Sigmoid colon (tissue), 7 donors: ENCODE results near the gene SYCP1. TPM values are rescaled to one million over a fixed set of nuclear protein-coding genes. Genes with fewer than 3 reads are reported as not detected.

Experiments used
- DNase-seq: peaks from one replicate; pipeline ENCODE4 v3.0.0-alpha.2; 2019
- H3K27ac ChIP-seq, 4 donors: fragments of 200-600 bp; sonication (generic); one replicate each; pipeline ENCODE4 v1.5.1; 2016 to 2019; ENCODE audit warnings: mild to moderate bottlenecking in 1 of 4
- H3K27me3 ChIP-seq, 3 donors: fragments of 200-600 bp; sonication (generic); one replicate each; pipeline ENCODE4 v1.5.1; 2019; ENCODE audit warnings: mild to moderate bottlenecking in 1 of 3
- H3K36me3 ChIP-seq, 4 donors: fragments of 200-600 bp; sonication (generic); one replicate each; pipeline ENCODE4 v1.5.1; 2016 to 2019
- H3K4me1 ChIP-seq, 4 donors: fragments of 200-600 bp; sonication (generic); one replicate each; pipeline ENCODE4 v1.5.1; 2017 to 2019
- H3K4me3 ChIP-seq, 4 donors: fragments of 200-600 bp; sonication (generic); one replicate each; pipeline ENCODE4 v1.5.1; 2017 to 2019; ENCODE audit warnings: mild to moderate bottlenecking in 2 of 4, moderate library complexity in 1 of 4
- H3K9me3 ChIP-seq, 4 donors: fragments of 200-600 bp in 3 of 4; sonication (generic) in 3 of 4; one replicate each; pipeline versions ENCODE4 v1.5.1 to v1.6.1; 2013 to 2019
- EP300 ChIP-seq, 4 donors: sonication (generic); formaldehyde crosslinking; IDR thresholded peaks; one replicate each; pipeline ENCODE4 v1.6.1; 2017; ENCODE audit warnings: antibody characterized with exemption in 4 of 4
- POLR2A ChIP-seq, 2 donors: fragments of 450-650 bp; IDR thresholded peaks; one replicate each; pipeline ENCODE4 v1.6.1; 2016; ENCODE audit warnings: antibody characterized with exemption in 2 of 2, mild to moderate bottlenecking in 2 of 2, moderate library complexity in 2 of 2
- POLR2AphosphoS5 ChIP-seq, 4 donors: sonication (generic); formaldehyde crosslinking; IDR thresholded peaks; one replicate each; pipeline ENCODE4 v1.6.1; 2017; ENCODE audit warnings: antibody characterized with exemption in 4 of 4
- WGBS, 2 donors: extraction: QIAGEN DNeasy Blood & Tissue Kit; methylation state at CpG; one replicate each; pipeline ENCODE4 v1.1.7; 2013; 5-methylcytosine and 5-hydroxymethylcytosine counted together
- intact Hi-C: fragments of 100-400 bp; cut with DNase I; formaldehyde crosslinking; loops from one replicate; pipeline ENCODE4 v1.15.1; 2023
- polyA plus RNA-seq, 3 donors: library from polyadenylated mRNA; stranded (reverse); fragments of 200-250 nt; gene quantifications; one replicate each; pipeline ENCODE4 v1.2.3, GENCODE V29; 2013
- total RNA-seq, 4 donors: library from RNA; depleted of rRNA; stranded (reverse); fragments of >200 nt; gene quantifications; one replicate each; pipeline ENCODE4 v1.1.0, GENCODE V29; 2016
- TF ChIP-seq, protein P1 (sequence below), 4 experiments: fragments of 450-650 bp in 3 of 4; fragments of 200-600 bp in 1 of 4; IDR thresholded peaks; one replicate each; pipeline ENCODE4 v1.5.1; 2016 to 2019; ENCODE audit warnings: antibody characterized with exemption in 4 of 4, mild to moderate bottlenecking in 3 of 4, moderate library complexity in 2 of 4
- donor health status: healthy with polysubstance abuse.
- donor health status: Bipolar disorder and iron deficiency.
- donor health status: healthy.

SYCP1 gene
- total and polyA plus RNA-seq, 7 donors, result not detected

GRCh38 chr1:114926607-114927006 lies 71.9 kb downstream of the SYCP1 start:
- Histone ChIP-seq H3K27ac (no peak overlapping the region), H3K9me3 (peaks cover 0 to 1% (median 0%) of the 10 kb centered on the region in 4 donors), H3K27me3 (no peaks in the 10 kb centered on the region), H3K4me1 (no peaks in the 10 kb centered on the region), H3K36me3 (no peaks in the 10 kb centered on the region), H3K4me3 (no peak overlapping the region)
- TF ChIP-seq POLR2A (IDR thresholded peaks at IDR 0.05) (no peak), POLR2AphosphoS5 (IDR thresholded peaks at IDR 0.05) (no peak)
- TF ChIP-seq, protein P1, sequence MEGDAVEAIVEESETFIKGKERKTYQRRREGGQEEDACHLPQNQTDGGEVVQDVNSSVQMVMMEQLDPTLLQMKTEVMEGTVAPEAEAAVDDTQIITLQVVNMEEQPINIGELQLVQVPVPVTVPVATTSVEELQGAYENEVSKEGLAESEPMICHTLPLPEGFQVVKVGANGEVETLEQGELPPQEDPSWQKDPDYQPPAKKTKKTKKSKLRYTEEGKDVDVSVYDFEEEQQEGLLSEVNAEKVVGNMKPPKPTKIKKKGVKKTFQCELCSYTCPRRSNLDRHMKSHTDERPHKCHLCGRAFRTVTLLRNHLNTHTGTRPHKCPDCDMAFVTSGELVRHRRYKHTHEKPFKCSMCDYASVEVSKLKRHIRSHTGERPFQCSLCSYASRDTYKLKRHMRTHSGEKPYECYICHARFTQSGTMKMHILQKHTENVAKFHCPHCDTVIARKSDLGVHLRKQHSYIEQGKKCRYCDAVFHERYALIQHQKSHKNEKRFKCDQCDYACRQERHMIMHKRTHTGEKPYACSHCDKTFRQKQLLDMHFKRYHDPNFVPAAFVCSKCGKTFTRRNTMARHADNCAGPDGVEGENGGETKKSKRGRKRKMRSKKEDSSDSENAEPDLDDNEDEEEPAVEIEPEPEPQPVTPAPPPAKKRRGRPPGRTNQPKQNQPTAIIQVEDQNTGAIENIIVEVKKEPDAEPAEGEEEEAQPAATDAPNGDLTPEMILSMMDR (IDR thresholded peaks at IDR 0.05), result no peak
- intact Hi-C loops, result no loop called here
- DNase-seq, result no peak

GRCh38 chr1:114927401-114927800 lies 72.7 kb downstream of the SYCP1 start:
- intact Hi-C loops, result no loop called here

GRCh38 chr1:114956570-114956969 lies 101.9 kb downstream of the SYCP1 start:
- Histone ChIP-seq H3K27me3 (no peaks in the 10 kb centered on the region), H3K36me3 (no peaks in the 10 kb centered on the region), H3K27ac (no peak overlapping the region), H3K4me1 (no peaks in the 10 kb centered on the region), H3K9me3 (no peaks in the 10 kb centered on the region), H3K4me3 (no peak overlapping the region)
- TF ChIP-seq EP300 (IDR thresholded peaks at IDR 0.05) (no peak), POLR2A (IDR thresholded peaks at IDR 0.05) (no peak), POLR2AphosphoS5 (IDR thresholded peaks at IDR 0.05) (no peak)
- TF ChIP-seq, protein P1 (IDR thresholded peaks at IDR 0.05), result no peak
- WGBS, 2 donors, result 75 to 88% methylated on average over 1 of the region's 1 CpG
- no peak for DNase-seq
- intact Hi-C loops, result no loop called here

More at GRCh38 chr1:114927401-114927800, 72.7 kb downstream of the SYCP1 start:
- Histone ChIP-seq H3K9me3 (peaks cover 0 to 1% (median 0%) of the 10 kb centered on the region in 4 donors), H3K36me3 (no peaks in the 10 kb centered on the region), H3K27ac (no peak overlapping the region), H3K27me3 (no peaks in the 10 kb centered on the region), H3K4me3 (no peak overlapping the region), H3K4me1 (no peaks in the 10 kb centered on the region)
- no peak for DNase-seq
- TF ChIP-seq EP300 (IDR thresholded peaks at IDR 0.05) (no peak), POLR2AphosphoS5 (IDR thresholded peaks at IDR 0.05) (no peak), POLR2A (IDR thresholded peaks at IDR 0.05) (no peak)
- TF ChIP-seq, protein P1 (IDR thresholded peaks at IDR 0.05), result no peak
- WGBS, 2 donors, result 82 to 91% methylated on average over 1 of the region's 1 CpG

- no peak for DNase-seq
- intact Hi-C loops, result no loop called here
- Histone ChIP-seq H3K27ac (no peak overlapping the region), H3K27me3 (no peaks in the 10 kb centered on the region), H3K36me3 (no peaks in the 10 kb centered on the region), H3K4me3 (no peak overlapping the region), H3K4me1 (no peaks in the 10 kb centered on the region), H3K9me3 (no peaks in the 10 kb centered on the region)
- TF ChIP-seq, protein P1 (IDR thresholded peaks at IDR 0.05), result no peak
- no peak for TF ChIP-seq POLR2A (IDR thresholded peaks at IDR 0.05)
- TF ChIP-seq POLR2AphosphoS5 (IDR thresholded peaks at IDR 0.05), result no peak
Observed at GRCh38 chr1:114959423-114959822, 104.8 kb downstream of the SYCP1 start.

DNA sequence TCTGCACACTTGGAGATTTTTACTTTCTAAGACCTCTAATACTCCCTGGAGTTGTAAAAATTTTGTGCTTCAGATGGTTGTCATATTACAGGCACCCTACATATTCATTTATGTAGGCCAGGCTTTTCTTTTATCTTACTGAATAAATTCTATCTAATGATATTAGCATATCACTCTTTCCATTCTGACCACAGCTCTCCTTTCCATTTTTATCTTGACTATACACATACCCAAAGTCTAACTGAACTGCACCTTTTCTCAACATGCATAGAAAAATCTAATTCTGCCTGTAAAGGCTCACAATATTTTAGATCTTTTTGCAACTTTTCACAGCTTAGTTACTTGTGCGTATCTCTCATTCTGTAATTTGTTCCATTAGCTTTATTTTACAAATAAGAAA lies 122.2 kb downstream of the SYCP1 start:
- H3K27me3 ChIP-seq, result no peaks in the 10 kb centered on the region
- H3K9me3 ChIP-seq, result peaks cover 0 to 5% (median 1%) of the 10 kb centered on the region in 4 donors
- intact Hi-C loops, result loop anchor here (5.0 kb wide), 1 partner anchor 620 kb away; no protein-coding TSS in a partner anchor
- no peaks in the 10 kb centered on the region for H3K36me3 ChIP-seq
- TF ChIP-seq, protein P1 (IDR thresholded peaks at IDR 0.05), result no peak
- no peak for TF ChIP-seq EP300 (IDR thresholded peaks at IDR 0.05)
- no peak for TF ChIP-seq POLR2AphosphoS5 (IDR thresholded peaks at IDR 0.05)
- no peak for TF ChIP-seq POLR2A (IDR thresholded peaks at IDR 0.05)
- no peak overlapping the region for H3K4me3 ChIP-seq
- no peak overlapping the region for H3K27ac ChIP-seq
- DNase-seq, result no peak
- WGBS, 2 donors, result 95 to 99% methylated on average over 1 of the region's 1 CpG
- no peaks in the 10 kb centered on the region for H3K4me1 ChIP-seq
